NOMO-1 treated with DMSO at 0.1 percent for 48 hours (cell line): ENCODE results near the gene NTN5.

ENCODE experiments used
- DNase-seq: peaks from one replicate; lab custom pipeline; 2025; ENCODE audit not compliant: unreplicated experiment; lab: John Stamatoyannopoulos, UW

NTN5 gene

DNA sequence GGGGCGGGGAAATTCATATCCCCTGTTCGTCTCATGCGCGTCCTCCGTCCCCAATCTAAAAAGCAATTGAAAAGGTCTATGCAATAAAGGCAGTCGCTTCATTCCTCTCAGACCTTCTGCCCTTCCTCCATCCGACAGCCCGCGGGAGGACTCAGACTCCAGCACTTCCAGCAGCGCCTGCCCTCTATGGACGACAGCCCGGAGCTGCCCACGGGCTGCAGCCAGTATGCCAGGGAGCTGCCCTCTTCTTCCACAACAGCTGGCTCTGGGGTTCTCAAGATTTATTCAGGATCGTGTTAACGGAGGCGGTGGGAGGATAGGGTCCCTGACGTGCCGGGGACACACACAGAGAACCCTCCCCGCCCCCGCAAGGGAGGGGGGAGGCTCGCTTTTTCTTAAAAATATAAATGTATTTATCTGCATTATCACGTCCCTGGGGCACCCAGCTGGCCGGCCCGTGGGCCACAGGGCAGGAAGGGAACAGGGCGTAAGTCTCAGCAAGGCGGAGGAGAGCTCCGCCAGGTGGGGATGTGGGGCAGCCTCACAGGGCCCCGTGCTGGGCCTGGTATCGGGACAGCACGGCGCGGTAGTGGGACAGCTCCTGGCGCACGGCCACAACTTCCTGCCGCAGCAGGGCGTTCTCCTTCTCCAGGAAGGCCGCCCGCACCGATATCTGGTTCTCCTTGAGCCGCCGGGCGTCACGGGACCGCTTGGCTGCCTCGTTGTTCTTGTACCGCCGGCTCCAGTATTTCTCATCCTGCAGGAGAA, 42.3 kb downstream of the NTN5 start:
- no peak for DNase-seq

DNA sequence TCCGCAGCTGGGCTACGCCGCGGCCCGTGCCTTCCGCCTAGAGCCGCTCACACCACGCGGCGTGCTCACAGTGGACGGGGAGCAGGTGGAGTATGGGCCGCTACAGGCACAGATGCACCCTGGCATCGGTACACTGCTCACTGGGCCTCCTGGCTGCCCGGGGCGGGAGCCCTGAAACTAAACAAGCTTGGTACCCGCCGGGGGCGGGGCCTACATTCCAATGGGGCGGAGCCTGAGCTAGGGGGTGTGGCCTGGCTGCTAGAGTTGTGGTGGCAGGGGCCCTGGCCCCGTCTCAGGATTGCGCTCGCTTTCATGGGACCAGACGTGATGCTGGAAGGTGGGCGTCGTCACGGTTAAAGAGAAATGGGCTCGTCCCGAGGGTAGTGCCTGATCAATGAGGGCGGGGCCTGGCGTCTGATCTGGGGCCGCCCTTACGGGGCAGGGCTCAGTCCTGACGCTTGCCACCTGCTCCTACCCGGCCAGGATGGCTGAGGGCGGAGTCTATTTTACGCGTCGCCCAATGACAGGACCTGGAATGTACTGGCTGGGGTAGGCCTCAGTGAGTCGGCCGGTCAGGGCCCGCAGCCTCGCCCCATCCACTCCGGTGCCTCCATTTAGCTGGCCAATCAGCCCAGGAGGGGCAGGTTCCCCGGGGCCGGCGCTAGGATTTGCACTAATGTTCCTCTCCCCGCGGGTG, 43.1 kb downstream of the NTN5 start:
- DNase-seq, result no peak

DNA sequence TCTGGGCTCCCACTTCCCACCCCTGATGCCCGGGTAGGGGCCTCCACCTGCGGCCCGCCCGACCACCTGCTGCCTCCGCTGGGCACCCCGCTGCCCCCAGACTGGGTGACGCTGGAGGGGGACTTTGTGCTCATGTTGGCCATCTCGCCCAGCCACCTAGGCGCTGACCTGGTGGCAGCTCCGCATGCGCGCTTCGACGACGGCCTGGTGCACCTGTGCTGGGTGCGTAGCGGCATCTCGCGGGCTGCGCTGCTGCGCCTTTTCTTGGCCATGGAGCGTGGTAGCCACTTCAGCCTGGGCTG, 43.6 kb downstream of the NTN5 start:
- DNase-seq, result no peak

DNA sequence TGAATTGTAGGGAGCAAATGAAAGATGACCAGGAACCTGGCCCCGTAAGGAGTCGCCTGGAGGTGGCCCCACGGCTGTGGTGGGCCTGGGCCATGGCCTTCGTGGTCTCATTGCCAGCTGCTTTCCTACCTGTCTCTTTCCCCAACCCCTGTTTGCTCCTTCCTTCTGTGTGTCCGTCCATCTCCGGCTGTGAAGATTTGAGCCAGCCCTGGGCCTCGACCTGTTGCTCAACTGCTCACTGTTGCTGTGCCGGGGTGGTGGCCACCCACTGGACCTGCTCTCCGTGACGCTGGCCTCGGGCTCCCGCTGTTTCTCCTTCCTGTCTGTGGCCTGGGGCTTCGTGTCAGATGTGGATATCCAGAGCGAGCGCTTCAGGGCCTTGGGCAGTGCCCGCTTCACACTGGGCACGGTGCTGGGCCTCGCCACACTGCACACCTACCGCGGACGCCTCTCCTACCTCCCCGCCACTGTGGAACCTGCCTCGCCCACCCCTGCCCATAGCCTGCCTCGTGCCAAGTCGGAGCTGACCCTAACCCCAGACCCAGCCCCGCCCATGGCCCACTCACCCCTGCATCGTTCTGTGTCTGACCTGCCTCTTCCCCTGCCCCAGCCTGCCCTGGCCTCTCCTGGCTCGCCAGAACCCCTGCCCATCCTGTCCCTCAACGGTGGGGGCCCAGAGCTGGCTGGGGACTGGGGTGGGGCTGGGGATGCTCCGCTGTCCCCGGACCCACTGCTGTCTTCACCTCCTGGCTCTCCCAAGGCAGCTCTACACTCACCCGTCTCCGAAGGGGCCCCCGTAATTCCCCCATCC, 44.1 kb downstream of the NTN5 start:
- no peak for DNase-seq

DNA sequence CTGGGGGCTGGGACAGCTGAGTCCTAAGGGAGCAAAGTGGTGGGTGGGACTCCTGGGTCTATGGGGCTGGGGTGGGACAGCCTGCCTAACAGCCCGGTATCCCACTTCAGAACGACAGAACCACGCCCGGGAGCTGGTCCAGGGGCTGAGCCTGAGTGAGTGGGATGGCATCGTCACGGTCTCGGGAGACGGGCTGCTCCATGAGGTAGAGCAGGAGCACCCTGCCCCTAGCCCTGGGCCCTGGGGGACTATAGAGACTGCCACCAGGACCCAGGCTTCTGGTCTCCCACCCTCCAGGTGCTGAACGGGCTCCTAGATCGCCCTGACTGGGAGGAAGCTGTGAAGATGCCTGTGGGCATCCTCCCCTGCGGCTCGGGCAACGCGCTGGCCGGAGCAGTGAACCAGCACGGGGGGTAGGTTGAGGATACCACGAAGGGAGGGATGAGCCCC, 44.9 kb downstream of the NTN5 start:
- DNase-seq, result no peak

DNA sequence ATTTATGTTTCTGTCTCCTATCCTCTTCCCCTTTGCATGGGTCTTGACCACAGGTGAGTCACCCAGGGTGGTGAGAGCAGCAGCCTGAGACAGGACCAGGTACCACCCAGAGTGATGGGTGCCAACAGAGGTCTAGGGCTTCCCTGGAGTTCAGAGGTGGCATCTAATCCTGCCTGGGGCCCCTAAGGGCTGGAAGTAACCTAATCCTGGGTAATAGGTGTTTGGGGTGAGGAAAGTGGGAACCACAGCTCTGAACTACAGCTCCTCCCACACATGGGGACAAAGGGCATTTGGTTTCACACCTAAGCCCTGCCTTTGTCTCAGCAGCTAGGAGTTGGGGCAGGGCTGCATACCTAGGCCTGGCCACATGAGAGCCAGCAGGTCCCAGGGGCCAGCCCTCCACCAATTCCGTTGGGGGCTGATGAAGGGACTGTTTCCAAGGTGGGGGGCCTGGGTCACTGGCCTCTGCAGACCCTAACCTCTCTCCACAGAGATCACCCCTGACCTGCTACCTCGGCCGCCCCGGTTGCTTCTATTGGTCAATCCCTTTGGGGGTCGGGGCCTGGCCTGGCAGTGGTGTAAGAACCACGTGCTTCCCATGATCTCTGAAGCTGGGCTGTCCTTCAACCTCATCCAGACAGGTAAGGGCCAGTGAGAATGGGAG, 45.5 kb downstream of the NTN5 start:
- DNase-seq, result peak; percentile 18

DNA sequence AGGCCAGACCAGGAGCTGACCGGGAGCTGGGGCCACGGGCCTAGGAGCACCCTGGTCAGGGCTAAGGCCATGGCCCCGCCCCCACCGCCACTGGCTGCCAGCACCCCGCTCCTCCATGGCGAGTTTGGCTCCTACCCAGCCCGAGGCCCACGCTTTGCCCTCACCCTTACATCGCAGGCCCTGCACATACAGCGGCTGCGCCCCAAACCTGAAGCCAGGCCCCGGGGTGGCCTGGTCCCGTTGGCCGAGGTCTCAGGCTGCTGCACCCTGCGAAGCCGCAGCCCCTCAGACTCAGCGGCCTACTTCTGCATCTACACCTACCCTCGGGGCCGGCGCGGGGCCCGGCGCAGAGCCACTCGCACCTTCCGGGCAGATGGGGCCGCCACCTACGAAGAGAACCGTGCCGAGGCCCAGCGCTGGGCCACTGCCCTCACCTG, 46.9 kb downstream of the NTN5 start:
- no peak for DNase-seq

DNA sequence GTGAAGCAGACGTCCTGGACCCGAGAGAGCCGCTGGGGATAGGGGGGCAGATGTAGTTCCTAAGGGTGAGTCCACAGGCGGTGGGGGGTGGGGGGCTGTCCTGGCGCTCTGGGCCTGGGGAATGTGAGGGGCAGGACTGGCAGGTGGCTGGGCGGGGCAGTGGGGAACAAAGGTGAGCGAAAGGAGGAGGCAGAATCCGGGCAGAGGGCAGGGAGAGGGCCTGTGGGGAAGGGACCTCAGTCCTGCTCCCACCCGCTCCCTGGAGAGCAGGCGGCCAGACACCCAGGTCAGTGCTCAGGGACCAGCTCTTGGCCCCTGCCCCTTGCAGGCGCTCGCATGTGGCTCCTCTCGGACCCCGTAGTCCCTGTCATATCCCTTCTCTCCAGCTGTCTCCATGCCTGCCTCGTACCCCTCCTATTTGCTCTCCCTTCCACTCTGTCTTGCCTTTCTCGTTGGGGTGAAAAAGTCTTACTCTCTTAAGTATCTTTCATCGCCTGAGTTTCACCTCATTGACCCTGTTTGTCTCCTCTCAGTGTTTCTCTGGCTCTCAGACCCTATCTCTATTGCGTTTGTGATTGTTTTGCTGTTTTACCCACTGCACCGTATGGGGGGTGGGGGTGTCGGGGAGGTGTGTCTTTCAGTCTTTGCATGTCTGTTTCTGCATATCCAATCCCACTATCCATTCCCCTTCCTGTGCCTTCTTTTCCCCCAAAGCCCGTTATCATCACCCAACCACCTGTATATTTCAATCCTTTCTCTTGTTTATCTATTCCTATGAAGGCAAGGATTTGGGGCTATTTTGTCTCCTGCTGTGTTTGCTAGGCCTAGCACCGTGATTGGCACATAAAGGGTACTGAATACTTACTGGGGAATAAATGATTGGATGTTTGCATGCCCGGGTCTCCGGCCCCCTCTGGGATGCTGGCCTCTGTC, 47.8 kb downstream of the NTN5 start:
- no peak for DNase-seq

DNA sequence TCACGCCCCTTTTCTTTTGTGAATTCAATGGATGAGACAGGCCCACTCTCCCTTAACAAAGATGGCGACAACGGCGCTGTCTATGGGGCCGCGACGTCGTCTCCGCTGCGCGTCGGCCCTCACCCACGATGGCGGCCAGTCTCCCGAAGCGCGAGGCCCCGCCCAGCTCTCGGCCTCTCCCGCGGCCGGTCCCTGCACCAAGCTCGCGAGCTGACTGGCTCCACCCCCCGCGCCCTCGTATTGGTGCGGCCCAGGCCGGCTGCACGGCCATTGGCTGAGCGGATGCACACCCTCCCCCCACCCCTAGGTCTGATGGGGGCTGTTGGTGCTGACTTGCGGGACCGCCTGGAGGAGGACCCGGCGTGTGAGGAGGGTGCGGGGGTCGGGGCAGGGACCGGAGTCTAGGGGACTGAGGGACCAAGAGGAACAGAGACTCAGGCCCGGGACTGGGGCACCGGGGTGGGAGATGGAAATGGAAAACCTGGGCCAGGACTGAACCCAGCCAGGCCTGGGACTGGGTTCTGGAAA, 48.7 kb downstream of the NTN5 start:
- no peak for DNase-seq

DNA sequence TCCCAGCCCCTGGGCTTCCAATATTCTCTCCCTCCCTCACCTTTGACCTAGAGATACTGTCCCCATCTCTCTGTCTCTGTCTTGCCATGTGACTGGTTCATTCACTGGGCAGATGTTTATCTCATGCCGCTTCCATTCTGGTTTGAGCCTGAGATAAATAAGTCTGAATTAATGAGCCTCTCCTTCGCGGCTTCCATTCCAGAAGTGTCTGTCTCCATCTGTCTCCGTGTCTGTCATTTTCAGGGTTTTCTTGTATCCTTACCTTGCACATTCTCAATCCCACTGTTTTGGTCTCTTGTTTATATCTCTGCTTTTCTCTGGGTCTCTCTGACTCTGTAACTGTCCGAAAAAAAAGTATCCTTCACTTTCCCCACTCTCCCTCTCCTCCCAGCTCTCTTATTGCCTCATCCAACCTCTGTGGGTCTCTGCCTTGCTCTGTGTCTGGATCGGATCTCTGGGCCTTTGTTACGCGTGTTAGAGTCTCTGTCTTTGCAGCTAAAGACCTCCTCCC, 49.2 kb downstream of the NTN5 start:
- DNase-seq, result no peak

DNA sequence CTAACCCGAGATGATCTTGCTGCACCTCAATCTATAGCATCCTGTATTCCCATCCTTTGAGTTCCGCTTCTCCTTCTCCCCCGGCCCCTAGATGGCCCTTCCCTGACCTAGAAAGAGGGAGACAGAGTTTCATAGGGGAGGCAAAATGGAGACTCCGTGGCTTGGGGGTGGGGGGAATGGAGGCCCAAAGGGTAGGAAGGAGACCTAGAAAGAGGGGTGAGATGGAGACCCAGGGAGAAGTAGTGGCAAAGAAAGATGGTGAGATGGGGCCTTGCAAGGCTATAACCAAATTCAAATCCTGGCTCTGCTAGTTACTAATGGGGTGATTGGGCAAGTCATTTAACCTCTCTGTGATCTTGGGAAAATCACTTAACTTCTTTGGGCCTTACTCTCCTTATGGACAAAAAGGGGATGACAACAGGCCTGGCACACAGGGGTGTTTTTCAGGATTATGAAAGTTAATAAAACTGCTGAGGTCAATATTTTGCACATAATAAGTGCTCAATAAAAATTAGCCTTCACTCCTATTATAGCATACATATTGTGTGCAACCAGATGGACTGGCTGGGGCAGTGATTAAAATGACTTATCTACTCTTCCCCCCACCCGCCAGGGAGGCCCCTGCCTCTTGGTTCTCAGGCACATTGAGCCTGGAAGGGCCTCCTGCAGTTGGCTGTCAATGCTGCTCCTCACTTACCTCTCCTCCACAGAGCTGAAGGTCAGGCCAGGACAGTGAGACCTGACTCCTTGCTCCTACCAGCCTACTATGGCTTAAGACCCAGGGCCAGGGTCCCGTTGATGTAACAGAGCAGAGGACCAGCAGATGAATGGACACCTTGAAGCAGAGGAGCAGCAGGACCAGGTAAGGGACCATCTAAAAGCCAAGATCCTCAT, 52.9 kb downstream of the NTN5 start:
- DNase-seq, result peak; percentile 27

DNA sequence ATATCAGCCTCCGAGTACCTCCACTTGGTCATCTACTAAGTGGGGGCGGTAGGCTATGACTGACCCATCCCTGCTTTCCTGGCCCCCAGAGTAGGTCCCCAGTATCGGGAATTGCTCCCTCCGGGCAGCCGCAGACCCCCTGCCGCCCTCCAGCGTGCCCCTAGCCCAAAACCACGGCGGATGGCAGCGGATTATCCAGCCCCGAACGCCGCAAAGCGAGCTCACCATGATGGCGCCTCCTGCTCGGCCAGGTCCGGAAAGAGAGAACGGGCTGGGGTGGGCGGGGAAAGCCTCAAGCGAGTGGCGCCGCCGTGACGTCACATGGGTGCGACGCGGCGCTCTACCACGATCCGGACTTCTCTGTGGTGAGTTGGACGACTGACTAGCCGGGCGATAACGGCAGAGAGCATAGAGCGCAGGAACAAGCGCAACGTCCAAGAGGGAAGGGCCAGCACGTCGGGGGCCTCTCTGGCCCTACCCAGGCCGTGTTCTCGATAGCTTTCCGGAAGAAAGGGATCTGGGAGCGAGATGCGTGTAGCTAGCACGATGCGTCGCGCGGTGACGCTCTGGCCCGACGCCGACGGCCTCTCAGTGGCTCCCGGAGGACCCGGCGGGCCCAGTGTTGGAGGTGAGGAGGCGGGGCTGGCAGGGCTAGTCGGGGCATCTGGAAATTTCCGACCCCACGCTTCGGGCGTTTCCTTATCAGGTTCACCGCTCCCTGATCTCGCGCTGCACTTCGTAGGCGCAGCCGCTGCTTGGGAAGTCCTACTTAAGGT, 53.7 kb downstream of the NTN5 start, which contains the start of the genes RPL18 and SPHK2:
RPL18 (minus strand) TSS at position 263 of the 776 bp plus-strand sequence; CDS start at position 228, 35 bp downstream.
SPHK2 (plus strand) TSS at position 591 of the 776 bp plus-strand sequence. CDS start 1,009 bp downstream, outside the sequence.
- peak; percentile 100 for DNase-seq

DNA sequence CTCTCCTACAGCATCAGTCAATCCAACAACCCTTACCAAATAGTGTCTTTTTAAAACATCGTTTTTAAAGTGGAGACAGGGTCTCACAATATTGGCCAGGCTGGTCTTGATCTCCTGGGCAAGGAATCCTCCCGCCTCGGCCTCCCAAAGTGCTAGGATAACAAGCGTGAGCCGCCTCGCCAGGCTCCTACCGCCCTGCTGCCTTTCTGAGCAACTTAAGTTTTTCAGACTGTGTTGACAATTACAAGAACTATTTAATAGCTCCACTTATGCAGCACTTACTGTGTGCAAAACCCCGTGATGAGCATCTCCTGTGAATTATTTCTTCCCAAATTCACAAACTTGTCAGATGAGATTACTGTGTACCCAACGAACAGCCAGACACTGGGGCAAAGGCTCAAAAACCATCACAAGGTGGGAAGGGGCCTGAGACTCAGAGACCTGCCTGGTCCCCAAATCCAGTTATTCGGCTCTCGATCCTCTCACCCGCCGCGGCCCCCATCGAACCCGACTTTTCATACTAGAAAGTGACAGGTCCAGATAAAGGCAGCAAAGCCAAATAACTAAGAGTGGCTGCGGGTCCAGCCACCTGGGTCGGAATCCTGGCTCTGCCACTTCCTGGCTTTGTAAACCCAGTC, 54.4 kb downstream of the NTN5 start:
- DNase-seq, result no peak

DNA sequence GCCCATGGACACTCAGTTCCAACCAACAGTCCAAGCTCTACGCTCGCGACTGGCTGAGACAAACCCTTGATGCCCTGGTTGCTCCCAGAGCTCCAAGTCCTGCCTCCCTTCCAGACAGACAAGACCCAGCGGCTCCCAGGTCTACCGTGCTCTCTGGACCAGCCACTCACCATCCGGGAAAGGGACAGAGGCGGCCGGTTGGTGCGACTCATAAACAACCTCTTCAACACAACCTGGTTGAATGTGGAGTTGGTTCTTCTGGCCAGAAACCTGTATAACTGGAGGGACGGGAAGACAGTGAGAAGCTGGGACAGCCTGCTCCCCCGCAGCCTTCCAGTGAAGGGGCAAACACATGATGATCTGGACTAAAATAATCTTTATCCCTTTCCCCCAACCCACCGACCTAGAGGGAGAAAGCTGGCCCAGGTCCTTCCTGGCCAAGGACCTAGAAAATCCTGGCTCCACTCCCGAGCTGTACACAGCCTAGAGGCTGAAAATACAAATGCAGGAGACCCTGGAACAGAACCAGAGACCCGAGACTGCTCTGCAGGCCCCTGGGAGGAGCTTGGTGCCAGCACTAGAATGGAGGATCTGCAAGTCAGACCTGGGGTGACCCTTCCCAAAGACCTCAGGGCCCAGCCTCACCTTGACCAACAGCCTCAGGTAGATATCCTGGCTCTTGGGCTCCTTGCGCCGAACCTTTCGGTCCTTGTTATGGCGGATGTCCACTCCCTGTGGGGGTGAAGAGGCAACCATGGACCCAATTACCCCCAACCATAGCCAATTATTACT, 55.5 kb downstream of the NTN5 start:
- DNase-seq, result no peak

DNA sequence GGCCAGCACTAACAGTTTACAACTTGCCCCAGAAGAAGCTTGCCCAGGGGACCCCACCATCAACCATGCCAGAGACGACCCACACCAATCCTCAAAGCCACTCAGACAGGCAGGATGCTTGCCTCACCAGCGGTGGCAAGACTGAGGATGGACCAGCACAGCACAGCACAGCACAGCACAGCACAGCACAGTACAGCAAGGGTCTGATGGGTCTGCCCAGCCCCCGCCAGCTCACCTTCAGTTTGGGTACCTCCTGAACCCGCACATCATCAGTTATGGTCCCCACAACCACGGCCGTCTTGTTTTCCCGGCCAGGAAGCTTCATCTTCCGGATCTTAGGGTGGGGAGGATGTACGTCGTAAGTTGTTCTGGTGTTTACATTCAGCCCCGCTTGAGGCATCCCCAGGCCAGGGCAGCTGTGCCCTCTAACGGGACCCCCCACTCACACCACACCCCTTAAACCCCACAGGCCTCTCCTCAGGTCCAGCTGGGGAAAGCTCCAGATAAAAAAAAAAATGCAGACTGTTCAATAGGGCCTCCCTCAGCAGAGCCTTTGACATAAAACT, 56.2 kb downstream of the NTN5 start:
- no peak for DNase-seq

DNA sequence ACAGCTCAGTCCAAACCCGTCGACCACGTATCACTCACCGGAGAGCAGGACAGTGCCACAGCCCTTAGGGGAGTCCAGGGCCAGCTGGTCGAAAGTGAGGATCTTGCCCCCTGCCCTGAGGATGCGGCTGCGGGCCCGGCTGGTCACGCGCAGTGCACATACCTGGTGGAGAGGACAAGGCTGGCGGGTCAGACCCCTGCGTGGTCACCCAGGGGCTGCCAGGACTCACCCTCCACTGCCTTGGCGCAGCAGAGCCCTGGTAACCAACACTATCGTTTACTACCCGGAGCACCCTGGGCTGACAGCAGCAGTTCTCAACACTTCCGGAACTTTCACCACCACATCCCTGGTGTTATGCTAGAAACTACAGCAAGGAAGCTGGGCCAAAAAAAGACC, 56.8 kb downstream of the NTN5 start:
- DNase-seq, result no peak
